Measurements from ENCODE around the gene KCNB1. TPM values are rescaled to one million over a fixed set of nuclear protein-coding genes. Genes with fewer than 3 reads are reported as not detected.

Gene KCNB1
- total RNA-seq, 1 experiment from 2014 or later: 0.09 TPM

DNA sequence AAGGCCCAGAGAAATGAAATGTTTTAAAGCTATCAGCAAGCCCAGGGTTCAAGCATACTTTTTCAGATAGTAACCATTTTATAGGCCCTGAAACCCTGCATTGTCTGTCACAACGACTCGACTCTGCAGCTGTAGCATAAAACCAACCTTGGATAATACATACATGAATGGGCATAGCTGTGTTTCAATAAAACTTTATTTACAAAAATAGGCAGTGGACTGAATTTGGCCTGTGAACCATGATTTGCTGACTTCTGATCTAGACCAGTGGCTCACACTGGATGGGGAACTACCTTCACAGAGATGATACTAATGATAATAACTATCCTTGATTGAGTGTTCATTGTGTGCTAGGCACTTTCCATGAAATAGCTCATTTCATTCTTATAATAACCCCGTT, 107.3 kb downstream of the KCNB1 start:
- TF ChIP-seq, protein P1, sequence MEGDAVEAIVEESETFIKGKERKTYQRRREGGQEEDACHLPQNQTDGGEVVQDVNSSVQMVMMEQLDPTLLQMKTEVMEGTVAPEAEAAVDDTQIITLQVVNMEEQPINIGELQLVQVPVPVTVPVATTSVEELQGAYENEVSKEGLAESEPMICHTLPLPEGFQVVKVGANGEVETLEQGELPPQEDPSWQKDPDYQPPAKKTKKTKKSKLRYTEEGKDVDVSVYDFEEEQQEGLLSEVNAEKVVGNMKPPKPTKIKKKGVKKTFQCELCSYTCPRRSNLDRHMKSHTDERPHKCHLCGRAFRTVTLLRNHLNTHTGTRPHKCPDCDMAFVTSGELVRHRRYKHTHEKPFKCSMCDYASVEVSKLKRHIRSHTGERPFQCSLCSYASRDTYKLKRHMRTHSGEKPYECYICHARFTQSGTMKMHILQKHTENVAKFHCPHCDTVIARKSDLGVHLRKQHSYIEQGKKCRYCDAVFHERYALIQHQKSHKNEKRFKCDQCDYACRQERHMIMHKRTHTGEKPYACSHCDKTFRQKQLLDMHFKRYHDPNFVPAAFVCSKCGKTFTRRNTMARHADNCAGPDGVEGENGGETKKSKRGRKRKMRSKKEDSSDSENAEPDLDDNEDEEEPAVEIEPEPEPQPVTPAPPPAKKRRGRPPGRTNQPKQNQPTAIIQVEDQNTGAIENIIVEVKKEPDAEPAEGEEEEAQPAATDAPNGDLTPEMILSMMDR (IDR thresholded peaks at IDR 0.05; ENCODE audit: insufficient read depth in 1 of 2, low read depth in 1 of 2, low read length in 1 of 2, severe bottlenecking in 1 of 2, unreplicated experiment in 1 of 2): no peak
- POLR2A ChIA-PET: no interaction called here

DNA sequence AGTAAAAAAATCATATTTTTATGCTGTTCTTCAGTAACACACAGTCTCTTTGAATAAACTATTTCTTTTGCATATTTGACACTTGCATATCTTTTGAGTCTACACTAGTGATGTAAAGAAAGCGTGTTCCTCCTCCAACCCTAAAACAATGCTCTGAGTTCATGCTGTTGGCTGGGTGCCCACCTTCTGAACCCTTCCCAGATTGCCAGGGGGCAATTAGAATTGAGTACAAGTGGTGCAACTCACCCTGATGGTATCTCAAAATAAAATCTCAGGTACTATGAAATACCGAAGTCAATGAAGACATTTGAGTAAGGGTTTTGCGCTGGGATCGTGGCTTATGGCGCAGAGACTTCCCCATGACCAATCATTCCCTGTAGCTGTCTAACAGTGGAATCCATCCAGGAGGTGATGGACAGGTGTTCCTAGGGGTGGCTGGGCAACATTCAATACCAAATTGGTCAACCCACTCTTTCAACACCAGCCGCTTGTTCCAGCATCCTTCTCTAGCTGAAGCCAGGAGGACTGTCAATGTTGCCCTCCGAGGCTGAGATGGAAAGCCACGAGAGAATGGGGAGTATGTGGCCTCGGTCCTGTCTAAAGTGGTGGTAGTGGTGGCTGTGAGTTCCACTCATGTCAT, 110.3 kb downstream of the KCNB1 start:
- H3K27me3 Mint-ChIP-seq (ENCODE audit: insufficient read depth, unreplicated experiment): peaks cover 43% of the 10 kb centered on the region
- no TSS peak for BruUV-seq (replicated peaks)
- POLR2A ChIA-PET: no interaction called here

More for the DNA sequence above, 107.3 kb downstream of the KCNB1 start:
- Histone ChIP-seq H3K9me3 (0 out of 2 replicates have a peak, but pooled peaks cover 4% of the 10 kb centered on the region), H3K36me3 (ENCODE audit: control insufficient read depth, insufficient read depth, low read length) (no peaks in the 10 kb centered on the region), H3K4me3 (ENCODE audit: low read depth, low read length) (no peak overlapping the region), H3K27me3 (replicated peaks; ENCODE audit: control insufficient read depth, insufficient read depth, low read length) (peaks cover 4% of the 10 kb centered on the region; the same call in 1 of the 2 replicates), H3K4me1 (no peaks in the 10 kb centered on the region)
- H3K27ac Mint-ChIP-seq (ENCODE audit: unreplicated experiment): no peak overlapping the region
- intact Hi-C loops (cut with micrococcal nuclease; ENCODE audit: unreplicated experiment): no loop called here
- peaks cover 30% of the 10 kb centered on the region for H3K27me3 Mint-ChIP-seq (ENCODE audit: insufficient read depth, unreplicated experiment)
- H3K4me3 Mint-ChIP-seq (ENCODE audit: unreplicated experiment): no peak overlapping the region
- DNase-seq: no peak
- H3K4me1 Mint-ChIP-seq (ENCODE audit: low read depth, unreplicated experiment): no peaks in the 10 kb centered on the region
- CTCF ChIA-PET: interaction anchor here (1.5 kb wide), 1 partner anchor 10 kb away, joined by 6 read pairs; no protein-coding TSS in a partner anchor
- no TSS peak for BruUV-seq (replicated peaks)
- H3K36me3 Mint-ChIP-seq (ENCODE audit: insufficient read depth, unreplicated experiment): no peaks in the 10 kb centered on the region
- H3K9me3 Mint-ChIP-seq (ENCODE audit: unreplicated experiment): no peaks in the 10 kb centered on the region

DNA sequence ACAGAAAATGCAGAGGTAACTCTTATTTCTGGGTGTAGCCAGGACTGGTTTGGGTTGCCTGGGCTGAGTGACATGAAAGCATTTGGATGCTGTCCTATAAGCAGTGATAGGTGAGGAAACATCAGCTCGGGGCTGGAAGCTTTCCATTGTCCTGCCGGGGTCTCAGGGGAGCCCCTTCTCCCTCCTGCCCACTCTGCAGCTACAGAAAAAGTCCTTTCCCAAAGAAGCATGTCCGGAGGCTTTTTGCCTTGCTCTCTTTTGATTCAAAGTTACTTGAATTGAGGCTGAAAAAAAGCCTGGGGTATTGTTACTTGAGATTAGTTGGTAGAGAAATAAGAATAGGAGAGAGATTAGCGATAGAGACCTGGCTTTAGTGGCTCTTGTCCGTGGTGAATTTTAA, 113.9 kb downstream of the KCNB1 start:
- TF ChIP-seq, protein P1 (IDR thresholded peaks at IDR 0.05; ENCODE audit: insufficient read depth in 1 of 2, low read depth in 1 of 2, low read length in 1 of 2, severe bottlenecking in 1 of 2, unreplicated experiment in 1 of 2): no peak
- no peak overlapping the region for H3K4me3 ChIP-seq (ENCODE audit: low read depth, low read length)
- POLR2A ChIA-PET: no interaction called here
- no peaks in the 10 kb centered on the region for H3K4me1 ChIP-seq
- Mint-ChIP-seq H3K9me3 (ENCODE audit: unreplicated experiment) (no peaks in the 10 kb centered on the region), H3K27ac (ENCODE audit: unreplicated experiment) (no peak overlapping the region), H3K4me3 (ENCODE audit: unreplicated experiment) (no peak overlapping the region), H3K4me1 (ENCODE audit: low read depth, unreplicated experiment) (no peaks in the 10 kb centered on the region), H3K36me3 (ENCODE audit: insufficient read depth, unreplicated experiment) (no peaks in the 10 kb centered on the region), H3K27me3 (ENCODE audit: insufficient read depth, unreplicated experiment) (peaks cover 49% of the 10 kb centered on the region)
- CTCF ChIA-PET: no interaction called here
- intact Hi-C loops (cut with micrococcal nuclease; ENCODE audit: unreplicated experiment): no loop called here
- H3K27me3 ChIP-seq (replicated peaks; ENCODE audit: control insufficient read depth, insufficient read depth, low read length): peaks cover 2% of the 10 kb centered on the region
- no peaks in the 10 kb centered on the region for H3K36me3 ChIP-seq (ENCODE audit: control insufficient read depth, insufficient read depth, low read length)
- no peak for DNase-seq
- BruUV-seq (replicated peaks): no TSS peak
- H3K9me3 ChIP-seq: no peaks in the 10 kb centered on the region

More for the DNA sequence above, 110.3 kb downstream of the KCNB1 start:
- TF ChIP-seq, protein P1 (IDR thresholded peaks at IDR 0.05; ENCODE audit: insufficient read depth in 1 of 2, low read depth in 1 of 2, low read length in 1 of 2, severe bottlenecking in 1 of 2, unreplicated experiment in 1 of 2): no peak
- CTCF ChIA-PET: no interaction called here
- no peak overlapping the region for H3K4me3 Mint-ChIP-seq (ENCODE audit: unreplicated experiment)
- H3K36me3 Mint-ChIP-seq (ENCODE audit: insufficient read depth, unreplicated experiment): no peaks in the 10 kb centered on the region
- Histone ChIP-seq H3K4me3 (ENCODE audit: low read depth, low read length) (no peak overlapping the region), H3K27me3 (replicated peaks; ENCODE audit: control insufficient read depth, insufficient read depth, low read length) (peaks cover 4% of the 10 kb centered on the region; the same call in 1 of the 2 replicates), H3K4me1 (no peaks in the 10 kb centered on the region), H3K9me3 (0 out of 2 replicates have a peak, but pooled peaks cover 4% of the 10 kb centered on the region), H3K36me3 (ENCODE audit: control insufficient read depth, insufficient read depth, low read length) (no peaks in the 10 kb centered on the region)
- H3K4me1 Mint-ChIP-seq (ENCODE audit: low read depth, unreplicated experiment): no peaks in the 10 kb centered on the region
- intact Hi-C loops (cut with micrococcal nuclease; ENCODE audit: unreplicated experiment): no loop called here
- no peak overlapping the region for H3K27ac Mint-ChIP-seq (ENCODE audit: unreplicated experiment)
- no peaks in the 10 kb centered on the region for H3K9me3 Mint-ChIP-seq (ENCODE audit: unreplicated experiment)
- DNase-seq: no peak

Measured in Caco-2 (cell line).